Mesothelial cell of epicardium (in vitro differentiated cells): Measurements from ENCODE around the gene COL11A2. TPM values are rescaled to one million over a fixed set of nuclear protein-coding genes. Genes with fewer than 3 reads are reported as not detected.

ENCODE experiments used
- DNase-seq, 2 experiments: peaks; one replicate each; pipeline ENCODE4 v3.0.0; 2021; ENCODE audit warnings: low spot score in 2 of 2; ENCODE audit not compliant: unreplicated experiment in 2 of 2
- H3K27ac Mint-ChIP-seq: 2 replicates; pipeline ENCODE4 v1.8.0; 2021; ENCODE audit warnings: mixed read lengths
- H3K27me3 Mint-ChIP-seq: 2 replicates; pipeline ENCODE4 v1.8.0; 2021; ENCODE audit warnings: low read depth, mixed read lengths
- H3K36me3 Mint-ChIP-seq: 2 replicates; pipeline ENCODE4 v1.8.0; 2021; ENCODE audit warnings: mixed read lengths
- H3K4me1 Mint-ChIP-seq: 2 replicates; pipeline ENCODE4 v1.8.0; 2021; ENCODE audit warnings: mixed read lengths
- H3K4me3 Mint-ChIP-seq: 2 replicates; pipeline ENCODE4 v1.8.0; 2021; ENCODE audit warnings: mild to moderate bottlenecking, moderate library complexity, mixed read lengths
- H3K9me3 Mint-ChIP-seq: 2 replicates; pipeline ENCODE4 v1.8.0; 2021; ENCODE audit warnings: mixed read lengths
- total RNA-seq: library from RNA; stranded (reverse); gene quantifications from 3 replicates; pipeline ENCODE4 v1.2.1, GENCODE V29; 2021
- TF ChIP-seq, protein P1 (sequence below): fragments of 200-600 bp; sonication (generic); IDR thresholded peaks from one replicate; pipeline ENCODE4 v1.5.0; 2021; ENCODE audit warnings: antibody characterized with exemption; ENCODE audit not compliant: unreplicated experiment

Gene COL11A2
- total RNA-seq, 1 donor from 2014 or later = 14.4 TPM

DNA sequence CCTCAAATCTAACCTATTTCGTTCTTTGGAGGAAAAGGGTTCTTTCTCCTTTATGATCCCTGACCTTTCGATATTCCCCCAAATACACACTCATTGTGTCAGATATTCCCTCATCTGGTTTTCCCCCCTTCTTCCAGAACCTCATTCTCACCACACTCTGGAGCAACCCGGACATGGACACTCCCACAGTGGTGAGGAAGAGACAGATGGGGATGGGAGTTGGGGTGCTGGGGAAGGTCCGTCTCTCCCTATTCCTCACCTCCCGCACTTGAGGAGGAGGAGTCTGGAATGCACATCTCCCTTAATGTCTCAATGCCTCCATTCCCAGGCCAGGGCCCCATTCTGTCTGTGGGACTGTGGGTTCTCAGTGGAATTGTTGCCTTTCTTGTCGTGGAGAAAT, 9.7 kb upstream of the COL11A2 start:
- no peak for DNase-seq

DNA sequence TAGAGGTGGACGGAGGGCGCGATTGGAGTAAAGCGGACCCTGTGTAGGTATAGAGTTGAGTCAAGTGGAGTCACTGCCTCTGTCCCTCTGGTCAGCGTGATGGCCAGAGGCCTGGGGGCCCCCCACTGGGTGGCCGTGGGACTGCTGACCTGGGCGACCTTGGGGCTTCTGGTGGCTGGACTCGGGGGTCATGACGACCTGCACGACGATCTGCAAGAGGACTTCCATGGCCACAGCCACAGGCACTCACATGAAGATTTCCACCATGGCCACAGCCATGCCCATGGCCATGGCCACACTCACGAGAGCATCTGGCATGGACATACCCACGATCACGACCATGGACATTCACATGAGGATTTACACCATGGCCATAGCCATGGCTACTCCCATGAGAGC, 8.9 kb upstream of the COL11A2 start:
- no peaks in the 10 kb centered on the region for H3K9me3 Mint-ChIP-seq
- H3K4me3 Mint-ChIP-seq = peak overlapping the region; percentile 99
- TF ChIP-seq, protein P1, sequence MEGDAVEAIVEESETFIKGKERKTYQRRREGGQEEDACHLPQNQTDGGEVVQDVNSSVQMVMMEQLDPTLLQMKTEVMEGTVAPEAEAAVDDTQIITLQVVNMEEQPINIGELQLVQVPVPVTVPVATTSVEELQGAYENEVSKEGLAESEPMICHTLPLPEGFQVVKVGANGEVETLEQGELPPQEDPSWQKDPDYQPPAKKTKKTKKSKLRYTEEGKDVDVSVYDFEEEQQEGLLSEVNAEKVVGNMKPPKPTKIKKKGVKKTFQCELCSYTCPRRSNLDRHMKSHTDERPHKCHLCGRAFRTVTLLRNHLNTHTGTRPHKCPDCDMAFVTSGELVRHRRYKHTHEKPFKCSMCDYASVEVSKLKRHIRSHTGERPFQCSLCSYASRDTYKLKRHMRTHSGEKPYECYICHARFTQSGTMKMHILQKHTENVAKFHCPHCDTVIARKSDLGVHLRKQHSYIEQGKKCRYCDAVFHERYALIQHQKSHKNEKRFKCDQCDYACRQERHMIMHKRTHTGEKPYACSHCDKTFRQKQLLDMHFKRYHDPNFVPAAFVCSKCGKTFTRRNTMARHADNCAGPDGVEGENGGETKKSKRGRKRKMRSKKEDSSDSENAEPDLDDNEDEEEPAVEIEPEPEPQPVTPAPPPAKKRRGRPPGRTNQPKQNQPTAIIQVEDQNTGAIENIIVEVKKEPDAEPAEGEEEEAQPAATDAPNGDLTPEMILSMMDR = no peak
- H3K4me1 Mint-ChIP-seq = peaks cover 71% of the 10 kb centered on the region
- DNase-seq = no peak
- H3K27me3 Mint-ChIP-seq = no peaks in the 10 kb centered on the region
- peak overlapping the region; percentile 99 for H3K27ac Mint-ChIP-seq
- peaks cover 19% of the 10 kb centered on the region for H3K36me3 Mint-ChIP-seq

More for the DNA sequence above, 9.7 kb upstream of the COL11A2 start:
- Mint-ChIP-seq H3K27ac (peak overlapping the region; percentile 99), H3K9me3 (no peaks in the 10 kb centered on the region), H3K4me3 (peak overlapping the region; percentile 99), H3K4me1 (peaks cover 75% of the 10 kb centered on the region), H3K27me3 (no peaks in the 10 kb centered on the region), H3K36me3 (peaks cover 16% of the 10 kb centered on the region)
- TF ChIP-seq, protein P1 = no peak

DNA sequence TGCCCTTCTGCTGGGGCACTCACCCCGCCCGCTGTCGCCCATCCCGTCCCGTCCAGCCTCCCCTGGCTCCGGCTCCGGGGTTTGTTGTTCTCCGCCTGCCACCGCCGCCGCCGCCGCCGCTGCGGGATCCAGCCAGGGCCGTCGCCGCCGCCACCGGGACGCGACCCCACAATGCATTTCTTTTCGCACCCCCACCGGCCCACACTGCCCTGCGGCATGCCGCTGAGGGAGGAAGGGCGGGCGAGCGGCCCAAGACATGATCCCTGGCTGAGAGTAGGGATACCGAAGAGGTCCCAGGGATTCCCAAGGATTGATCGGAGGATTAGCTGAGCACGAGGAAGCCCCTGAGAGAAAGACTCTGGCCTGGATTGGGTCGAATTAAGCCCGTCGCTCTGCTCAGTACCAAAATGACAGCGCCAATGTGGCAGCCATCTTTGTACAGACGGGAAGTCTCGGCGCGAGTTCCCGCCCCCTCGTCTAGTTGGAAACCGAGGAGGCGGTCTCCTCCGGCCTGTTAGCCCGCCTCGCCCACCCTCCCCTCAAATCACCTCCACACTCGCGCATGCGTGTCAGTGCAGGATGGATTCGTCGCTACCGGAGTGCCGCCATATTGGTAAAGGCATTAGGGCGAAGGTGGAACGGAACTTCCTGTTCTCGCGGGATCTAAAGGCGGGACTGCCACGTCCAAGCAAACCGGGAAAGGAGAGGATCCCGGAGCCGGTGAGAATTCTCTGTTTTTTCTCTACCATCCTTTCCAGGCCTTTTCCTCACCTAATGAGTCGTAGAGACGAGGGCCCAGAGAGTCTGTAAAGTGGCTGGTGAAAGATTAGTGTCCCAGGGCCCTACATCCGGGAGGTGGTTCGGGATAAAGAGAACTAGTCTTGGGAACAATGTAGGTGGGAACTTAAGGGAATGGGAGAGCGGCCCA, 8.2 kb upstream of the COL11A2 start, which contains the start of the genes RXRB and SLC39A7:
RXRB (minus strand) TSS at position 447 of the 928 bp plus-strand sequence; CDS start at position 258, 189 bp downstream.
SLC39A7 (plus strand) TSS at position 649 of the 928 bp plus-strand sequence. CDS start 379 bp downstream, outside the sequence.
- peaks cover 64% of the 10 kb centered on the region for H3K4me1 Mint-ChIP-seq
- no peaks in the 10 kb centered on the region for H3K9me3 Mint-ChIP-seq
- peak within 1 kb of the TSS; percentile 99 for H3K27ac Mint-ChIP-seq
- H3K4me3 Mint-ChIP-seq = peak within 1 kb of the TSS; percentile 99
- TF ChIP-seq, protein P1 = no peak
- DNase-seq = peak; percentile 98
- peaks cover 23% of the 10 kb centered on the region for H3K36me3 Mint-ChIP-seq
- H3K27me3 Mint-ChIP-seq = no peaks in the 10 kb centered on the region

DNA sequence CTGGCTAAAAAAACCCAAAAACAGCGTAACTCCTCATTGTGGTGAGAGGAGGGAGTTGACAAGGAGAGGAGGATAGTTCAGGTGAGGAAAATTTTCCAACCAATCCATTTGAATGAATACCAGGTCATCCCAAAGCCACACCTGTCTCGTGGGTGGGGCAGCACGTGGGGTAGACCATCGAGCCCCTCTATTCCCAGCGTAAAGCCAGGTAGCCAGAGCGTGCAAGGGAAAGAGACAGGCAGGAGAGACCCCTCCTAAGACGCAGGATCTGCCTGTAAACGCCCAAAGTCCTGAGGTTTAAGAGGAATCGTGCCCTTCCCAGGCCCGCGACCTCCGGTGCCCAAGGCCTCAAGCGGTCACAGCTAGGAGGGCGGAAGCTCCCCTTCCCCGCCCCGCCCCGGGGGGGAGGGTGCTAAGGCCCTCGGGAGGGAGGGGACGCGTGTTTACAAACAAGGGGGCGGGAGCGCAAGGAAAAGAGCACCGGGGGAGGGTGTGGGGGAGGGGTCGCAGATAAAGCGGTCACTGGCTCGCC, 7.5 kb upstream of the COL11A2 start:
- no peak for DNase-seq

DNA sequence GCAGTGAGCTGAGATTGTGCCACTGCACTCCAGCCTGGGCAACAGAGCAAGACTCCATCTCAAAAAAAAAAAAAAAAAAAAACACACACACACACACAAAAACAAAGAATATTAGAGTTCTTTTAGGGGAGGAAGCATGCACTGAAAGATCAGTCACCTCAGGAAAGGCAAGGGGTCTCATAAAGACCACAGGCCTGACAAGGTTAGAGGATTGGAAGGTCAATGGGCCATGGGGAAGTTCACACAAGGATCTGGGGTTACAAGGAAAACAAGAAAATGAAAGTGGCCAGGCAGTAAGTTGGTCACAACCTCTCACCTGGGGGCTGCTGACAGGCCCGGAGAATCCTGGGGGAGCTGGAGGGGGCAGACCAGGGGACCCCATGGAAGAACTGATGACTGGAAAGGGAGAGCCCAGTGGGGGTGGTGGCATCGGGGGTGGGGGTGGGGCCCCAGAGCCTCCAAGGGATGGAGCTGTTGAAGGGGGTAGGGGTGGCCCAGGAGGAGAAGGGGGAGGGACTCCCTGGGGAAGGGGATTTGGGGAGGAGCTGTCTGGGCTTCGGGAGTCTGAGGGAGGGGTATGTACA, 6.7 kb upstream of the COL11A2 start:
- TF ChIP-seq, protein P1 = no peak
- H3K9me3 Mint-ChIP-seq = no peaks in the 10 kb centered on the region
- no peaks in the 10 kb centered on the region for H3K27me3 Mint-ChIP-seq
- peaks cover 54% of the 10 kb centered on the region for H3K4me1 Mint-ChIP-seq
- no peak for DNase-seq
- peaks cover 29% of the 10 kb centered on the region for H3K36me3 Mint-ChIP-seq
- peak overlapping the region; percentile 99 for H3K4me3 Mint-ChIP-seq
- peak overlapping the region; percentile 90 for H3K27ac Mint-ChIP-seq

More for the DNA sequence above, 7.5 kb upstream of the COL11A2 start:
- Mint-ChIP-seq H3K27me3 (no peaks in the 10 kb centered on the region), H3K4me1 (peaks cover 58% of the 10 kb centered on the region), H3K27ac (peak overlapping the region; percentile 90), H3K36me3 (peaks cover 26% of the 10 kb centered on the region), H3K4me3 (peak overlapping the region; percentile 99), H3K9me3 (no peaks in the 10 kb centered on the region)
- TF ChIP-seq, protein P1 = no peak
